GM23338 (cell line): ENCODE data around the gene VSX1. TPM values are rescaled to one million over a fixed set of nuclear protein-coding genes. Genes with fewer than 3 reads are reported as not detected.

Source experiments
- ATAC-seq: fragments of 200-7000 bp; cut with Tn5 transposase; 3 replicates; pipeline ENCODE4 v1.9.1; 2020
- DNase-seq: peaks from one replicate; pipeline ENCODE4 v3.0.0-alpha.2; 2015; ENCODE audit warnings: low spot score
- H2AFZ ChIP-seq: fragments of 200-600 bp; sonication (generic); 2 replicates; pipeline ENCODE4 v1.8.0; 2016; ENCODE audit warnings: antibody characterized with exemption, mild to moderate bottlenecking, moderate library complexity
- H3F3A ChIP-seq: fragments of 200-600 bp; sonication (generic); replicated peaks from 2 replicates; pipeline ENCODE4 v1.8.0; 2017; ENCODE audit warnings: antibody characterized with exemption, mixed run types, low read depth
- H3K27ac ChIP-seq: fragments of 200-600 bp; sonication (generic); 2 replicates; pipeline ENCODE4 v1.6.1; 2016; ENCODE audit warnings: low read depth
- H3K27me3 ChIP-seq: fragments of 200-600 bp; sonication (generic); 2 replicates; pipeline ENCODE4 v1.8.0; 2016; ENCODE audit warnings: mild to moderate bottlenecking, mixed run types, moderate library complexity; ENCODE audit not compliant: insufficient read depth
- H3K36me3 ChIP-seq: fragments of 200-600 bp; sonication (generic); 2 replicates; pipeline ENCODE4 v1.8.0; 2016; ENCODE audit warnings: mild to moderate bottlenecking; ENCODE audit not compliant: insufficient read depth
- H3K4me1 ChIP-seq: fragments of 200-600 bp; sonication (generic); 2 replicates; pipeline ENCODE4 v1.8.0; 2016; ENCODE audit warnings: mild to moderate bottlenecking, moderate library complexity; ENCODE audit not compliant: insufficient read depth
- H3K4me2 ChIP-seq: fragments of 200-600 bp; sonication (generic); 2 replicates; pipeline ENCODE4 v1.7.1; 2017; ENCODE audit warnings: mixed run types
- H3K4me3 ChIP-seq: fragments of 200-600 bp; sonication (generic); 2 replicates; pipeline ENCODE4 v1.6.1; 2016; ENCODE audit warnings: mixed run types
- H3K79me2 ChIP-seq: fragments of 200-600 bp; sonication (generic); replicated peaks from 2 replicates; pipeline ENCODE4 v1.8.0; 2017; ENCODE audit warnings: mild to moderate bottlenecking; ENCODE audit not compliant: insufficient read depth
- H3K9me2 ChIP-seq: fragments of 200-600 bp; sonication (generic); 2 replicates; pipeline ENCODE4 v1.8.0; 2017; ENCODE audit not compliant: insufficient read depth
- H4K20me1 ChIP-seq: fragments of 200-600 bp; sonication (generic); replicated peaks from 2 replicates; pipeline ENCODE4 v1.8.0; 2017; ENCODE audit warnings: mild to moderate bottlenecking; ENCODE audit not compliant: insufficient read depth
- H3K27ac Mint-ChIP-seq: 2 replicates; pipeline ENCODE4 v1.8.0; 2020; ENCODE audit warnings: inconsistent platforms, mild to moderate bottlenecking, moderate library complexity, mixed read lengths
- H3K27me3 Mint-ChIP-seq: 3 replicates; pipeline ENCODE4 v1.8.0; 2022; ENCODE audit warnings: low read depth, mild to moderate bottlenecking, moderate library complexity, mixed read lengths, inconsistent platforms; ENCODE audit not compliant: insufficient read depth, poor library complexity
- H3K36me3 Mint-ChIP-seq: 3 replicates; pipeline ENCODE4 v1.8.0; 2021; ENCODE audit warnings: low read depth, mild to moderate bottlenecking, inconsistent platforms, moderate library complexity, mixed read lengths
- H3K4me1 Mint-ChIP-seq: 3 replicates; pipeline ENCODE4 v1.8.0; 2020; ENCODE audit warnings: mild to moderate bottlenecking, inconsistent platforms, mixed read lengths
- H3K4me3 Mint-ChIP-seq: 3 replicates; pipeline ENCODE4 v1.8.0; 2021; ENCODE audit warnings: moderate library complexity, mild to moderate bottlenecking, inconsistent platforms, mixed read lengths
- H3K9me3 Mint-ChIP-seq: 3 replicates; pipeline ENCODE4 v1.8.0; 2020; ENCODE audit warnings: moderate library complexity, mild to moderate bottlenecking, inconsistent platforms, mixed read lengths
- CREB1 ChIP-seq: fragments of 250-450 bp; sonication (Bioruptor Pico); IDR thresholded peaks from 2 replicates; pipeline ENCODE4 v1.5.0; 2020; ENCODE audit warnings: low read depth, mild to moderate bottlenecking, moderate library complexity
- CTCF ChIP-seq, 2 experiments: fragments of 200-600 bp in 1 of 2; sonication (generic) in 1 of 2; conservative IDR thresholded peaks; 2 replicates each; pipeline versions ENCODE4 v1.5.1 to v1.6.1; 2016 to 2017; ENCODE audit warnings: antibody characterized with exemption in 2 of 2, low read depth in 2 of 2, mild to moderate bottlenecking in 2 of 2, moderate library complexity in 1 of 2
- EZH2 ChIP-seq: fragments of 200-600 bp; sonication (generic); IDR thresholded peaks from one replicate; pipeline ENCODE4 v1.8.0; 2017; ENCODE audit warnings: antibody characterized with exemption, mild to moderate bottlenecking, low read depth; ENCODE audit not compliant: unreplicated experiment
- EZH2phosphoT487 ChIP-seq: fragments of 200-600 bp; sonication (generic); IDR thresholded peaks from one replicate; pipeline ENCODE4 v1.8.1; 2018; ENCODE audit warnings: antibody characterized with exemption; ENCODE audit not compliant: unreplicated experiment
- JUNB ChIP-seq: IDR thresholded peaks from one replicate; pipeline ENCODE4 v1.6.1; 2016; ENCODE audit warnings: antibody characterized with exemption; ENCODE audit not compliant: unreplicated experiment
- NANOG ChIP-seq: IDR thresholded peaks from 2 replicates; pipeline ENCODE4 v1.6.1; 2016; ENCODE audit warnings: antibody characterized with exemption, borderline replicate concordance
- POLR2AphosphoS5 ChIP-seq: IDR thresholded peaks from 2 replicates; pipeline ENCODE4 v1.6.1; 2016; ENCODE audit warnings: antibody characterized with exemption, low read depth
- REST ChIP-seq: IDR thresholded peaks from one replicate; pipeline ENCODE4 v1.6.1; 2018; ENCODE audit warnings: antibody characterized with exemption; ENCODE audit not compliant: unreplicated experiment
- STAT1 ChIP-seq: IDR thresholded peaks from one replicate; pipeline ENCODE4 v1.6.1; 2016; ENCODE audit warnings: antibody characterized with exemption; ENCODE audit not compliant: unreplicated experiment
- ZNF114 ChIP-seq: fragments of 250-450 bp; sonication (Bioruptor Pico); IDR thresholded peaks from 2 replicates; pipeline ENCODE4 v1.5.0; 2020; ENCODE audit warnings: mild to moderate bottlenecking, moderate library complexity
- ZNF331 ChIP-seq: fragments of 250-450 bp; sonication (Bioruptor Pico); IDR thresholded peaks from 2 replicates; pipeline ENCODE4 v1.5.0; 2020; ENCODE audit warnings: low read depth, mild to moderate bottlenecking, moderate library complexity
- polyA plus RNA-seq: library from polyadenylated mRNA; unstranded; fragments of >200 nt; fragmentation: Nextera tagmentation; extraction: Ambion mirVana; gene quantifications from 2 replicates; pipeline ENCODE4 v1.2.1, GENCODE V29; 2016
- total RNA-seq: library from RNA; depleted of rRNA; stranded (reverse); fragments of >200 nt; shearing (Covaris generic); gene quantifications from 2 replicates; pipeline ENCODE4 v1.2.3, GENCODE V29; 2014
- TF ChIP-seq, protein P1 (sequence below): fragments of 250-450 bp; sonication (Bioruptor Pico); IDR thresholded peaks from 2 replicates; pipeline ENCODE4 v1.5.0; 2020; ENCODE audit warnings: mild to moderate bottlenecking, moderate library complexity
- TF ChIP-seq, protein P2 (sequence below): IDR thresholded peaks from 2 replicates; pipeline ENCODE4 v1.6.1; 2016; ENCODE audit warnings: antibody characterized with exemption

VSX1 gene
- total and polyA plus RNA-seq, 2 experiments from 2014 or later: 0.73 TPM; not detected in 1

GRCh38 chr20:25087186-25087929, 5.4 kb upstream of the VSX1 start:
- H3K27me3 Mint-ChIP-seq: peaks cover 62% of the 10 kb centered on the region
- ATAC-seq (no peak), DNase-seq (no peak)
- no peak overlapping the region for H3K27ac Mint-ChIP-seq
- Histone ChIP-seq H3K36me3 (no peaks in the 10 kb centered on the region), H3K4me2 (no peak overlapping the region), H3K4me3 (no peak overlapping the region), H3K27me3 (peaks cover 58% of the 10 kb centered on the region), H3F3A (0 out of 2 replicates have a peak, but pooled peaks cover 5% of the 10 kb centered on the region), H2AFZ (no peak overlapping the region), H3K9me2 (no peaks in the 10 kb centered on the region), H3K27ac (no peak overlapping the region), H4K20me1 (peaks cover 8% of the 10 kb centered on the region), H3K4me1 (peaks cover 14% of the 10 kb centered on the region), H3K79me2 (no peaks in the 10 kb centered on the region)
- TF ChIP-seq STAT1 (no peak), CTCF (conservative IDR thresholded peaks at IDR 0.05; ENCODE audit: low read depth in 2 of 2) (no peak), ZNF114 (no peak), ZNF331 (CRISPR knock-in tag) (no peak), EZH2phosphoT487 (no peak), POLR2AphosphoS5 (no peak), NANOG (no peak), JUNB (no peak), CREB1 (CRISPR knock-in tag) (no peak), REST (no peak), EZH2 (no peak)
- TF ChIP-seq, protein P1, sequence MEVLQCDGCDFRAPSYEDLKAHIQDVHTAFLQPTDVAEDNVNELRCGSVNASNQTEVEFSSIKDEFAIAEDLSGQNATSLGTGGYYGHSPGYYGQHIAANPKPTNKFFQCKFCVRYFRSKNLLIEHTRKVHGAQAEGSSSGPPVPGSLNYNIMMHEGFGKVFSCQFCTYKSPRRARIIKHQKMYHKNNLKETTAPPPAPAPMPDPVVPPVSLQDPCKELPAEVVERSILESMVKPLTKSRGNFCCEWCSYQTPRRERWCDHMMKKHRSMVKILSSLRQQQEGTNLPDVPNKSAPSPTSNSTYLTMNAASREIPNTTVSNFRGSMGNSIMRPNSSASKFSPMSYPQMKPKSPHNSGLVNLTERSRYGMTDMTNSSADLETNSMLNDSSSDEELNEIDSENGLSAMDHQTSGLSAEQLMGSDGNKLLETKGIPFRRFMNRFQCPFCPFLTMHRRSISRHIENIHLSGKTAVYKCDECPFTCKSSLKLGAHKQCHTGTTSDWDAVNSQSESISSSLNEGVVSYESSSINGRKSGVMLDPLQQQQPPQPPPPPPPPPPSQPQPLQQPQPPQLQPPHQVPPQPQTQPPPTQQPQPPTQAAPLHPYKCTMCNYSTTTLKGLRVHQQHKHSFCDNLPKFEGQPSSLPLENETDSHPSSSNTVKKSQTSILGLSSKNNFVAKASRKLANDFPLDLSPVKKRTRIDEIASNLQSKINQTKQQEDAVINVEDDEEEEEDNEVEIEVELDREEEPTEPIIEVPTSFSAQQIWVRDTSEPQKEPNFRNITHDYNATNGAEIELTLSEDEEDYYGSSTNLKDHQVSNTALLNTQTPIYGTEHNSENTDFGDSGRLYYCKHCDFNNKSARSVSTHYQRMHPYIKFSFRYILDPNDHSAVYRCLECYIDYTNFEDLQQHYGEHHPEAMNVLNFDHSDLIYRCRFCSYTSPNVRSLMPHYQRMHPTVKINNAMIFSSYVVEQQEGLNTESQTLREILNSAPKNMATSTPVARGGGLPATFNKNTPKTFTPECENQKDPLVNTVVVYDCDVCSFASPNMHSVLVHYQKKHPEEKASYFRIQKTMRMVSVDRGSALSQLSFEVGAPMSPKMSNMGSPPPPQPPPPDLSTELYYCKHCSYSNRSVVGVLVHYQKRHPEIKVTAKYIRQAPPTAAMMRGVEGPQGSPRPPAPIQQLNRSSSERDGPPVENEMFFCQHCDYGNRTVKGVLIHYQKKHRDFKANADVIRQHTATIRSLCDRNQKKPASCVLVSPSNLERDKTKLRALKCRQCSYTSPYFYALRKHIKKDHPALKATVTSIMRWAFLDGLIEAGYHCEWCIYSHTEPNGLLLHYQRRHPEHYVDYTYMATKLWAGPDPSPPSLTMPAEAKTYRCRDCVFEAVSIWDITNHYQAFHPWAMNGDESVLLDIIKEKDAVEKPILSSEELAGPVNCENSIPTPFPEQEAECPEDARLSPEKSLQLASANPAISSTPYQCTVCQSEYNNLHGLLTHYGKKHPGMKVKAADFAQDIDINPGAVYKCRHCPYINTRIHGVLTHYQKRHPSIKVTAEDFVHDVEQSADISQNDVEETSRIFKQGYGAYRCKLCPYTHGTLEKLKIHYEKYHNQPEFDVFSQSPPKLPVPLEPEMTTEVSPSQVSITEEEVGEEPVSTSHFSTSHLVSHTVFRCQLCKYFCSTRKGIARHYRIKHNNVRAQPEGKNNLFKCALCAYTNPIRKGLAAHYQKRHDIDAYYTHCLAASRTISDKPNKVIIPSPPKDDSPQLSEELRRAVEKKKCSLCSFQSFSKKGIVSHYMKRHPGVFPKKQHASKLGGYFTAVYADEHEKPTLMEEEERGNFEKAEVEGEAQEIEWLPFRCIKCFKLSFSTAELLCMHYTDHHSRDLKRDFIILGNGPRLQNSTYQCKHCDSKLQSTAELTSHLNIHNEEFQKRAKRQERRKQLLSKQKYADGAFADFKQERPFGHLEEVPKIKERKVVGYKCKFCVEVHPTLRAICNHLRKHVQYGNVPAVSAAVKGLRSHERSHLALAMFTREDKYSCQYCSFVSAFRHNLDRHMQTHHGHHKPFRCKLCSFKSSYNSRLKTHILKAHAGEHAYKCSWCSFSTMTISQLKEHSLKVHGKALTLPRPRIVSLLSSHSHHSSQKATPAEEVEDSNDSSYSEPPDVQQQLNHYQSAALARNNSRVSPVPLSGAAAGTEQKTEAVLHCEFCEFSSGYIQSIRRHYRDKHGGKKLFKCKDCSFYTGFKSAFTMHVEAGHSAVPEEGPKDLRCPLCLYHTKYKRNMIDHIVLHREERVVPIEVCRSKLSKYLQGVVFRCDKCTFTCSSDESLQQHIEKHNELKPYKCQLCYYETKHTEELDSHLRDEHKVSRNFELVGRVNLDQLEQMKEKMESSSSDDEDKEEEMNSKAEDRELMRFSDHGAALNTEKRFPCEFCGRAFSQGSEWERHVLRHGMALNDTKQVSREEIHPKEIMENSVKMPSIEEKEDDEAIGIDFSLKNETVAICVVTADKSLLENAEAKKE: no peak
- TF ChIP-seq, protein P2, sequence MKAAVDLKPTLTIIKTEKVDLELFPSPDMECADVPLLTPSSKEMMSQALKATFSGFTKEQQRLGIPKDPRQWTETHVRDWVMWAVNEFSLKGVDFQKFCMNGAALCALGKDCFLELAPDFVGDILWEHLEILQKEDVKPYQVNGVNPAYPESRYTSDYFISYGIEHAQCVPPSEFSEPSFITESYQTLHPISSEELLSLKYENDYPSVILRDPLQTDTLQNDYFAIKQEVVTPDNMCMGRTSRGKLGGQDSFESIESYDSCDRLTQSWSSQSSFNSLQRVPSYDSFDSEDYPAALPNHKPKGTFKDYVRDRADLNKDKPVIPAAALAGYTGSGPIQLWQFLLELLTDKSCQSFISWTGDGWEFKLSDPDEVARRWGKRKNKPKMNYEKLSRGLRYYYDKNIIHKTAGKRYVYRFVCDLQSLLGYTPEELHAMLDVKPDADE: no peak
- no peak overlapping the region for H3K4me3 Mint-ChIP-seq
- no peaks in the 10 kb centered on the region for H3K36me3 Mint-ChIP-seq
- peaks cover 3% of the 10 kb centered on the region; the same call in 2 of the 3 replicates for H3K9me3 Mint-ChIP-seq
- peaks cover 28% of the 10 kb centered on the region for H3K4me1 Mint-ChIP-seq
